A673 (cell line): Measurements from ENCODE around the gene GPC6. TPM values are rescaled to one million over a fixed set of nuclear protein-coding genes. Genes with fewer than 3 reads are reported as not detected.

Source experiments
- BruUV-seq: library from RNA; stranded (reverse); fragments of 400-500 nt; replicated peaks from 2 replicates; lab custom pipeline; 2021; lab: Mats Ljungman, UMichigan
- CTCF ChIA-PET: fragments of 300-600 bp; sonication (Branson Sonifier 250); formaldehyde crosslinking; loops from one replicate; lab custom pipeline; 2022; ENCODE audit warnings: antibody characterized with exemption; lab: Charles Lee
- POLR2A ChIA-PET: fragments of 300-600 bp; sonication (Branson Sonifier 250); formaldehyde crosslinking; loops from one replicate; lab custom pipeline; 2022; ENCODE audit warnings: antibody characterized with exemption; ENCODE audit not compliant: low non-redundant PET; lab: Charles Lee
- DNase-seq: peaks from one replicate; pipeline ENCODE4 v3.0.0-alpha.2; 2015; ENCODE audit warnings: low spot score
- H3K27ac ChIP-seq: fragments of 200-600 bp; sonication (generic); 2 replicates; pipeline ENCODE4 v1.5.1; 2016; ENCODE audit warnings: mixed run types, low read depth, mild to moderate bottlenecking, mixed read lengths, antibody characterized with exemption, low read length; ENCODE audit not compliant: poor library complexity, severe bottlenecking
- H3K27me3 ChIP-seq: fragments of 200-600 bp; sonication (generic); replicated peaks from 2 replicates; pipeline ENCODE4 v1.6.1; 2017; ENCODE audit warnings: mixed run types, low read depth, mild to moderate bottlenecking, mixed read lengths, antibody characterized with exemption, low read length; ENCODE audit not compliant: insufficient read depth, poor library complexity
- H3K36me3 ChIP-seq: fragments of 200-600 bp; sonication (generic); 2 replicates; pipeline ENCODE4 v1.6.1; 2016; ENCODE audit warnings: mixed run types, mild to moderate bottlenecking, mixed read lengths, antibody characterized with exemption, low read length; ENCODE audit not compliant: insufficient read depth, poor library complexity, severe bottlenecking
- H3K4me1 ChIP-seq: fragments of 200-600 bp; sonication (generic); 2 replicates; pipeline ENCODE4 v1.6.1; 2017; ENCODE audit warnings: mixed run types, mild to moderate bottlenecking, mixed read lengths, antibody characterized with exemption, low read length; ENCODE audit not compliant: insufficient read depth, poor library complexity, severe bottlenecking
- H3K4me3 ChIP-seq: fragments of 200-600 bp; sonication (generic); 2 replicates; pipeline ENCODE4 v1.5.1; 2016; ENCODE audit warnings: low read depth, mixed run types, mild to moderate bottlenecking, mixed read lengths, low read length; ENCODE audit not compliant: poor library complexity, severe bottlenecking
- H3K9me3 ChIP-seq: fragments of 200-600 bp; sonication (generic); 2 replicates; pipeline ENCODE4 v1.6.1; 2016; ENCODE audit warnings: mixed run types, low read depth, mild to moderate bottlenecking, mixed read lengths, antibody characterized with exemption, low read length; ENCODE audit not compliant: poor library complexity, severe bottlenecking
- CTCF ChIP-seq: fragments of 300-800, 200-600 bp; sonication (generic); conservative IDR thresholded peaks from 2 replicates; pipeline ENCODE4 v1.5.1; 2017; ENCODE audit warnings: low read depth, mild to moderate bottlenecking, antibody characterized with exemption, low read length, moderate library complexity, mixed read lengths
- EZH2 ChIP-seq: fragments of 200-600 bp; sonication (generic); IDR thresholded peaks from 2 replicates; pipeline ENCODE4 v1.6.1; 2017; ENCODE audit warnings: borderline replicate concordance, low read depth, mild to moderate bottlenecking, mixed read lengths, antibody characterized with exemption, low read length; ENCODE audit not compliant: poor library complexity, severe bottlenecking
- intact Hi-C: fragments of 100-400 bp; cut with micrococcal nuclease; formaldehyde crosslinking; loops from one replicate; pipeline ENCODE4 v1.10.0; 2022; ENCODE audit not compliant: unreplicated experiment
- total RNA-seq: library from RNA; stranded (reverse); gene quantifications from 2 replicates; pipeline ENCODE4 v1.2.3, GENCODE V29; 2021

GPC6 gene
- total RNA-seq, 1 experiment from 2014 or later = 23.3 TPM

DNA sequence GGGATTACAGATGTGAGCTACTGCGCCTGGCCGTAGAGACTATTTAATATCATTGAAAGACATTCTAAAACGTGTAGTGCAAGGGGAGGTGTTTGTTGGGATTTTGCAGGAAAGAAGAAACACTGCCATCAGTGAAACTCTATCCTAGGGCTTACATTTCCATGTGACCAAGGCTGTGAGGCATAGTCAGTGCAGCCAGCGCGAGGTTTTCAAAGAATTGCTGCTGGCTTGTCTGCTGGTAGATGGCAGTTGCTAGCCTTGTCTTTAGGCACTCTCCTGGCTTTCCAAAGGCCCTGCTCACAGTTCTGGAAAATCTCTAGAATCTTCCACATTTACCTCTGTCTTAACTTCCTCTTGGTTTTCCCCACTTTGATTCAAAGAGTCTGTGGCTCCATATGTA, 77.5 kb downstream of the GPC6 start:
- H3K4me1 ChIP-seq = peaks cover 30% of the 10 kb centered on the region
- H3K36me3 ChIP-seq = no peaks in the 10 kb centered on the region
- H3K27ac ChIP-seq = no peak overlapping the region
- CTCF ChIA-PET = no interaction called here
- TF ChIP-seq EZH2 (no peak), CTCF (no peak)
- H3K4me3 ChIP-seq = no peak overlapping the region
- no peaks in the 10 kb centered on the region for H3K27me3 ChIP-seq
- BruUV-seq = no TSS peak
- H3K9me3 ChIP-seq = no peaks in the 10 kb centered on the region
- DNase-seq = no peak
- POLR2A ChIA-PET = no interaction called here
- intact Hi-C loops = no loop called here

DNA sequence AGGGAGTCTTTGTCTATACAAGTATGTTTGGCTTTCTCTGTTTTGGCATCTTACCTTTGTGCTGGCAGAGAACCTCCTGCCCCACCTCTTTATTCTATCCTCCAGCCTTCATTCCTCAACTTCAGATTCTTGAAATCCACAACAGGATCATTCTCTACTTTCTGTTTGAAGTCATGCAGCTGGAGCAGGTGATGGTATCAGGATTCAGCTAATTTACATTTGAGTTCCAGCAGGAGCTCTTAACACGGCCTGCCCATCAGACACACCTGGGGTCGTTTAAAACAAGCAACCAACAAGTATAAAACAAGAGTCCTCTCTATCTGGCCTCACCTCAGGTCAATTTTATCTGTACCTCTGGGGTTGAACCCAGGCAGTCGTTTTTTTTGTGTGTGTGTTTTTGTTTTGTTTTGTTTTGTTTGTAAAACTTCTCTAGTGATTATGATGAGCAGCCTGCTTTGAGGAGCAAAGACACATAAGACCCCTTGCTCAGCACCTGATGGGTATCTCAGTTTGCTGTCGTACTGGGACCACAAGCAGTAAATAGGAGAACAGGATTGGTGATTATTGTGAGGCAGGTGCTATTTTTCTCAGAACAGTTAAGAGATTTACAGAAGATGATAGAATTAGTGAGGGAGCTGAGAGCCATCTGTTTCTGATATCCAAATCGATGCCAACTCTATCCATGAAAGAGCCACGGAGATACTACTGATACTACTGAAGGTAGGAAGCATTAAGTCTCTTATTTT, 78.4 kb downstream of the GPC6 start:
- H3K4me1 ChIP-seq = peaks cover 35% of the 10 kb centered on the region
- TF ChIP-seq EZH2 (no peak), CTCF (no peak)
- H3K9me3 ChIP-seq = no peaks in the 10 kb centered on the region
- POLR2A ChIA-PET = no interaction called here
- intact Hi-C loops = no loop called here
- no peaks in the 10 kb centered on the region for H3K27me3 ChIP-seq
- CTCF ChIA-PET = interaction anchor here (0.7 kb wide), 1 partner anchor 19 kb away, joined by 3 read pairs; no protein-coding TSS in a partner anchor
- no peak overlapping the region for H3K4me3 ChIP-seq
- DNase-seq = no peak
- no peaks in the 10 kb centered on the region for H3K36me3 ChIP-seq
- peak overlapping the region; percentile 14 for H3K27ac ChIP-seq
- BruUV-seq = no TSS peak

DNA sequence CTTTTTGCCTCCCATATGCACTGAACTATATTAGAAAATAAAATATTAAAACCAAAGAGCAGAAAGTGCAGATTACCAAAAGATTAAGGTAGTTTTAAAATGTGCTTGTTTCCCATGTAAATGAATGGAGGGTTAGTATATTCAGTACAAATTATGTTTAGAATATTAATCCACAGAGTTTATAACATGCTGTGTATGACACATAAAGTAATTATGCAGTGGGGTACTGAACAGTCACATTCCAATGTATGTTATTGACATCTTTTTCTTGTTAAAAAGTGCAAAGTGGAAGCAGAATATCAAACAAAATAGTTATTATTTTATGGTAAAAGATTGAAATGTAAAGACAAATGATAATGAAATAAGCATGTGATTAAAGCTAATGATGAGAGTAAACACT, 79.3 kb downstream of the GPC6 start:
- TF ChIP-seq EZH2 = no peak
- no peak for TF ChIP-seq CTCF
- Histone ChIP-seq H3K27ac (peak overlapping the region; percentile 14), H3K9me3 (no peaks in the 10 kb centered on the region), H3K4me3 (no peak overlapping the region), H3K27me3 (no peaks in the 10 kb centered on the region), H3K36me3 (no peaks in the 10 kb centered on the region), H3K4me1 (peaks cover 38% of the 10 kb centered on the region)
- DNase-seq = no peak
- BruUV-seq = no TSS peak
- intact Hi-C loops = no loop called here
- ChIA-PET POLR2A (no interaction called here), CTCF (no interaction called here)
